ENCODE results near the gene MSMB. TPM values are rescaled to one million over a fixed set of nuclear protein-coding genes. Genes with fewer than 3 reads are reported as not detected.

The MSMB gene
- total and polyA plus RNA-seq, 9 of the 15 experiments (the other 6 are each of a cell fraction or from before 2014, with no cell fraction given) = 0.21 to 0.60 TPM; not detected in 7

- no peak for TF ChIP-seq ZBTB5 (IDR thresholded peaks at IDR 0.05)
- TF ChIP-seq NFIX (CRISPR knock-in tag; IDR thresholded peaks at IDR 0.05; ENCODE audit: low read depth) = no peak
- TF ChIP-seq TRIM24 (IDR thresholded peaks at IDR 0.05) = peak in 1 of 2 experiments; percentile 55; a peak in 1 of 4 replicates
- TF ChIP-seq HNRNPH1 (optimal IDR thresholded peaks at IDR 0.05; ENCODE audit: low read depth, low read length) = no peak
- TF ChIP-seq ZNF592 (IDR thresholded peaks at IDR 0.05) = peak; percentile 75; the same call in 1 of the 2 replicates
- TF ChIP-seq TBL1XR1 (IDR thresholded peaks at IDR 0.05; ENCODE audit: low read length in 2 of 2) = no peak
- TF ChIP-seq GATAD2B (IDR thresholded peaks at IDR 0.05; ENCODE audit: borderline replicate concordance) = peak; percentile 23; the same call in 1 of the 2 replicates
- no peak for TF ChIP-seq ZNF263 (CRISPR knock-in tag; IDR thresholded peaks at IDR 0.05; ENCODE audit: borderline replicate concordance)
- TF ChIP-seq SMARCA4 (IDR thresholded peaks at IDR 0.05) = peak; percentile 73
- no peak for TF ChIP-seq ZNF274 (IDR thresholded peaks at IDR 0.05; ENCODE audit: borderline replicate concordance, low read depth, low read length)
- no peak for TF ChIP-seq KHSRP (IDR thresholded peaks at IDR 0.05)
- TF ChIP-seq E4F1 (CRISPR knock-in tag; IDR thresholded peaks at IDR 0.05; ENCODE audit: borderline replicate concordance) = no peak
- TF ChIP-seq NBN (IDR thresholded peaks at IDR 0.05; ENCODE audit: low read depth) = 0 out of 2 replicates have a peak, but pooled peaks have one; percentile 23
- TF ChIP-seq KLF10 (CRISPR knock-in tag; IDR thresholded peaks at IDR 0.05) = no peak
- peak; percentile 68 for TF ChIP-seq NCOR1 (IDR thresholded peaks at IDR 0.05)
- 0 out of 2 replicates have a peak, but pooled peaks have one; percentile 68 for TF ChIP-seq MBD1 (CRISPR knock-in tag; IDR thresholded peaks at IDR 0.05)
These were observed 14.2 kb downstream of the MSMB start (continued) for GRCh38 chr10:46031648-46032532.
